HG03442 (cell line): Measurements from ENCODE around the gene STIMATE.

Source experiments
- ATAC-seq: cut with Tn5 transposase; IDR thresholded peaks from one replicate; pipeline ENCODE4 v1.9.1; 2021; ENCODE audit warnings: mild to moderate bottlenecking, moderate library complexity; ENCODE audit not compliant: unreplicated experiment

STIMATE gene

GRCh38 chr3:52871761-52872160 lies 25.6 kb downstream of the STIMATE start:
- no peak for ATAC-seq

- no peak for ATAC-seq
Measured at GRCh38 chr3:52870471-52870870, 26.9 kb downstream of the STIMATE start.

- no peak for ATAC-seq
Measured at GRCh38 chr3:52866427-52866826, 30.9 kb downstream of the STIMATE start.

GRCh38 chr3:52865994-52866393 lies 31.4 kb downstream of the STIMATE start:
- ATAC-seq = no peak

- ATAC-seq = no peak
Measured at GRCh38 chr3:52860424-52860768, 37.0 kb downstream of the STIMATE start.

- no peak for ATAC-seq
Measured at GRCh38 chr3:52859686-52860423, 37.5 kb downstream of the STIMATE start.

- no peak for ATAC-seq
Measured at GRCh38 chr3:52857864-52858263, 39.5 kb downstream of the STIMATE start.

- ATAC-seq = no peak
Measured at GRCh38 chr3:52857133-52857532, 40.2 kb downstream of the STIMATE start.

GRCh38 chr3:52856666-52857065 lies 40.7 kb downstream of the STIMATE start:
- no peak for ATAC-seq

- no peak for ATAC-seq
Measured at GRCh38 chr3:52854013-52854412, 43.3 kb downstream of the STIMATE start.

GRCh38 chr3:52852419-52852818 lies 44.9 kb downstream of the STIMATE start:
- no peak for ATAC-seq

GRCh38 chr3:52851348-52851747 lies 46.0 kb downstream of the STIMATE start:
- ATAC-seq = no peak

- ATAC-seq = no peak
Measured at GRCh38 chr3:52849656-52850055, 47.7 kb downstream of the STIMATE start.

- ATAC-seq = no peak
Measured at GRCh38 chr3:52848617-52849016, 48.7 kb downstream of the STIMATE start.

- ATAC-seq = no peak
Measured at GRCh38 chr3:52847726-52848125, 49.6 kb downstream of the STIMATE start.

- no peak for ATAC-seq
Measured at GRCh38 chr3:52847241-52847640, 50.1 kb downstream of the STIMATE start.

- ATAC-seq = no peak
Measured at GRCh38 chr3:52846432-52846965, 50.8 kb downstream of the STIMATE start.

- ATAC-seq = no peak
Measured at GRCh38 chr3:52845691-52846431, 51.5 kb downstream of the STIMATE start.

- ATAC-seq = no peak
Measured at GRCh38 chr3:52845157-52845556, 52.2 kb downstream of the STIMATE start.

GRCh38 chr3:52844290-52844975 lies 52.9 kb downstream of the STIMATE start:
- no peak for ATAC-seq

GRCh38 chr3:52843881-52844280 lies 53.5 kb downstream of the STIMATE start:
- no peak for ATAC-seq
